GM19372 (cell line): ENCODE data around the gene PCDHGA8.
"Not testable (repeated sequence)": the region's sequence is repeated elsewhere in the genome, so short reads cannot be mapped to it uniquely, and the experiment has no call there.

ENCODE experiments used
- ATAC-seq: cut with Tn5 transposase; IDR thresholded peaks from one replicate; pipeline ENCODE4 v1.9.1; 2021; ENCODE audit warnings: mild to moderate bottlenecking, low read depth, moderate library complexity; ENCODE audit not compliant: unreplicated experiment

The PCDHGA8 gene

DNA sequence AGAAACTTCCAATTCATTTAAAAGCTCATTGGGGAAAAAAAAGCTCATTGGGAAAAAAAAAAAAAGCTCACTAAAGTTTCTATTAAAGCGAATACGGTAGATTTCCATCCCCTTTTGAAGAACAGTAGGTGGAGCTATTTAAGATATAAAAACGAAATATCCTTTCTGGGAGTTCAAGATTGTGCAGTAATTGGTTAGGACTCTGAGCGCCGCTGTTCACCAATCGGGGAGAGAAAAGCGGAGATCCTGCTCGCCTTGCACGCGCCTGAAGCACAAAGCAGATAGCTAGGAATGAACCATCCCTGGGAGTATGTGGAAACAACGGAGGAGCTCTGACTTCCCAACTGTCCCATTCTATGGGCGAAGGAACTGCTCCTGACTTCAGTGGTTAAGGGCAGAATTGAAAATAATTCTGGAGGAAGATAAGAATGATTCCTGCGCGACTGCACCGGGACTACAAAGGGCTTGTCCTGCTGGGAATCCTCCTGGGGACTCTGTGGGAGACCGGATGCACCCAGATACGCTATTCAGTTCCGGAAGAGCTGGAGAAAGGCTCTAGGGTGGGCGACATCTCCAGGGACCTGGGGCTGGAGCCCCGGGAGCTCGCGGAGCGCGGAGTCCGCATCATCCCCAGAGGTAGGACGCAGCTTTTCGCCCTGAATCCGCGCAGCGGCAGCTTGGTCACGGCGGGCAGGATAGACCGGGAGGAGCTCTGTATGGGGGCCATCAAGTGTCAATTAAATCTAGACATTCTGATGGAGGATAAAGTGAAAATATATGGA, 38.1 kb downstream of the PCDHGA8 start, which contains the start of gene PCDHGA12:
Gene PCDHGA12, plus strand, starts transcription at position 176 of the 782 bp plus-strand sequence. Its CDS starts 253 bp downstream, at position 429.
- ATAC-seq: peak; percentile 89

GRCh38 chr5:141431286-141431685, 38.9 kb downstream of the PCDHGA8 start:
- no peak for ATAC-seq

GRCh38 chr5:141432308-141432707, 39.9 kb downstream of the PCDHGA8 start:
- not testable (repeated sequence) for ATAC-seq

DNA sequence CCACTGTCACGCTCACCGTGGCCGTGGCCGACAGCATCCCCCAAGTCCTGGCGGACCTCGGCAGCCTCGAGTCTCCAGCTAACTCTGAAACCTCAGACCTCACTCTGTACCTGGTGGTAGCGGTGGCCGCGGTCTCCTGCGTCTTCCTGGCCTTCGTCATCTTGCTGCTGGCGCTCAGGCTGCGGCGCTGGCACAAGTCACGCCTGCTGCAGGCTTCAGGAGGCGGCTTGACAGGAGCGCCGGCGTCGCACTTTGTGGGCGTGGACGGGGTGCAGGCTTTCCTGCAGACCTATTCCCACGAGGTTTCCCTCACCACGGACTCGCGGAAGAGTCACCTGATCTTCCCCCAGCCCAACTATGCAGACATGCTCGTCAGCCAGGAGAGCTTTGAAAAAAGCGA, 40.3 kb downstream of the PCDHGA8 start:
- ATAC-seq: not testable (repeated sequence)

- no peak for ATAC-seq
These were observed 41.6 kb downstream of the PCDHGA8 start for GRCh38 chr5:141434006-141434405.

DNA sequence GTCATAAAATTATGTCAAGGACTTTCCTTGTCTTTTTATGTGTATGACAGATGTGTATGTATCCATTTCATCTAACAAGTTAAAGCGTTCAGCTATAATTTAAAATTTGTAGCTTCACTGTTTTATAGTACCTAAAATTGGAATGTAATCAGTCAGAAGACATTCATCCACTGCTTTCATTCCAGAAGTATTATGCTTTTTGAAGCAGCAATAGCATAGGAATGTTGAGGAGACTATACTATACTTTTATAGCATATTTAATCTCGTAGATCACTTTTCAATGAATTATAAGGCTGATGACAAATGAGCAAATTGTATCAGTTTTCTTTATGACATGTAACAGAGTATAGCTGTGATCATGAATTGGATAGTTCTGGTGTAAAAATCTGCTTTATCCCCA, 44.8 kb downstream of the PCDHGA8 start:
- ATAC-seq: no peak

GRCh38 chr5:141439411-141440141, 47.1 kb downstream of the PCDHGA8 start:
- no peak for ATAC-seq

DNA sequence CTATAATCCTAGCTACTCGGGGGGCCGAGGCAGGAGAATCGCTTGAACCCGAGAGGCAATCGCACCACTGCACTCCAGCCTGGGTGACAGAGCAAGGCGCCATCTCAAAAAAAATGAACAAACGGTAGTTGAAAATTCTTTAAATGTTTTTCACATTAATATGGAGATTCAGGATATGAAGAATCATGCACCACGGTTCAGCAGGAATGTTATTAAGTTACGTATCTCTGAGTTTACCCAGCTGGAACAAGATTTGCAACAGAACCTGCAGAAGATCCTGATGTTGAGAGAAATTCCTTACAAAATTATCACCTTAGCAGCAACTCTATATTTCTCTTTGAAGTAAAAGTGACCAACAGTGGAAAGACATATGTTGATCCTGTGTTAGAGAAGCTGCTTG, 47.9 kb downstream of the PCDHGA8 start:
- no peak for ATAC-seq

DNA sequence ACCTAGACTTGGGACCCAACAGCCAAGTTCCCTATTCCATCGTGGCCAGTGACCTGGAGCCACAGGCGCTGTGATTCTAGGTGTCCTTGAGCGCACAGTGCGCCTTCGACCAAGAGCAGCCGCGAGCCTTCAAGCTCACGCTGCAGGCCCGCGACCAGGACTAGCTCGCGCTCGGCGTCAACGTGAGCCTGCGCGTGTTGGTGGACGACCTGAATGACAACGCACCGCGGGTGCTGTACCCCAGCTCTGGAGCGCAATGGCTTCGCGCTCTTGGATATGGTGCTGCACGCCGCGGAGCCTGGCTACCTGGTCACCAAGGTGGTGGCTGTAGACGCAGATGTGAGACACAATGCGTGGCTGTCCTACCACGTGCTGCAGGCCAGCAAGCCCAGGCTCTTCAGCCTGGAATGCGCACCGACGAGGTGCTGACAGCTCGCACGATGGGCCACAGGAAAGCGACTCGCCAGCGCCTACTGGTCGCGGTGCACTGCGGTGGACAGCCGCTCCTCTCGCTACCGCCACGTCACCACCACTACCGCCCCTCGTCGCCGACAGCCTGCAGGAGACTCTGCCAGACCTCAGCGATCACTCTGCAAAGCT, 49.2 kb downstream of the PCDHGA8 start:
- ATAC-seq: no peak
